Measurements from ENCODE around the gene GPC5.

GRCh38 chr13:91702411-91702810 is 304.0 kb downstream of the GPC5 start:
- TF ChIP-seq CTCF (IDR thresholded peaks at IDR 0.05; ENCODE audit: insufficient read depth, low read length, poor library complexity, severe bottlenecking) (no peak), EZH2phosphoT487 (conservative IDR thresholded peaks at IDR 0.05; ENCODE audit: low read length) (no peak)

Data from SU-DHL-6 (cell line).